Neuronal stem cell (in vitro differentiated cells): Measurements from ENCODE around the gene PCDH8.

Experiments used
- DNase-seq: peaks from one replicate; pipeline ENCODE4 v3.0.0-alpha.2; 2013; ENCODE audit warnings: low spot score
- H2AFZ ChIP-seq: one replicate; pipeline ENCODE4 v1.6.1; 2013; ENCODE audit warnings: mild to moderate bottlenecking, low read length, inconsistent platforms
- H2AK5ac ChIP-seq: 2 replicates; pipeline ENCODE4 v1.6.1; 2013; ENCODE audit warnings: low read depth, mild to moderate bottlenecking, inconsistent platforms, low read length, moderate library complexity, mixed read lengths
- H2BK120ac ChIP-seq: 2 replicates; pipeline ENCODE4 v1.6.1; 2013; ENCODE audit warnings: low read depth, mild to moderate bottlenecking, inconsistent platforms, low read length, moderate library complexity, mixed read lengths
- H2BK12ac ChIP-seq: one replicate; pipeline ENCODE4 v1.6.1; 2013; ENCODE audit warnings: low read length, inconsistent platforms
- H2BK15ac ChIP-seq: 2 replicates; pipeline ENCODE4 v1.6.1; 2013; ENCODE audit warnings: mild to moderate bottlenecking, low read length, inconsistent platforms, mixed read lengths
- H2BK5ac ChIP-seq: one replicate; pipeline ENCODE4 v1.6.1; 2013; ENCODE audit warnings: inconsistent platforms, mild to moderate bottlenecking, low read length, moderate library complexity
- H3K14ac ChIP-seq: one replicate; pipeline ENCODE4 v1.6.1; 2013; ENCODE audit warnings: low read length, inconsistent platforms
- H3K18ac ChIP-seq: 2 replicates; pipeline ENCODE4 v1.6.1; 2013; ENCODE audit warnings: low read length, inconsistent platforms
- H3K23ac ChIP-seq: 2 replicates; pipeline ENCODE4 v1.6.1; 2013; ENCODE audit warnings: low read depth, mild to moderate bottlenecking, mixed read lengths, low read length, inconsistent platforms; ENCODE audit not compliant: poor library complexity
- H3K27ac ChIP-seq: replicated peaks from 3 replicates; pipeline ENCODE4 v1.5.1; 2013; ENCODE audit warnings: low read length, inconsistent platforms
- H3K27me3 ChIP-seq, 3 experiments: 2 replicates each; pipeline ENCODE4 v1.6.1; 2013; ENCODE audit warnings: low read length in 3 of 3, mild to moderate bottlenecking in 2 of 3, inconsistent platforms in 1 of 3, low read depth in 1 of 3, mixed read lengths in 1 of 3, moderate library complexity in 1 of 3; ENCODE audit not compliant: control insufficient read depth in 3 of 3, insufficient read depth in 3 of 3
- H3K36me3 ChIP-seq, 2 donors: replicated peaks in 1 of 2; 2 replicates each; pipeline ENCODE4 v1.6.1; 2013; ENCODE audit warnings: low read length in 2 of 2; ENCODE audit not compliant: control insufficient read depth in 2 of 2, insufficient read depth in 2 of 2
- H3K4ac ChIP-seq: 2 replicates; pipeline ENCODE4 v1.6.1; 2013; ENCODE audit warnings: inconsistent platforms, mild to moderate bottlenecking, low read length, moderate library complexity
- H3K4me1 ChIP-seq, 2 donors: 1 replicate in 1 of 2; 2 replicates in 1 of 2; pipeline ENCODE4 v1.6.1; 2013; ENCODE audit warnings: low read length in 2 of 2, low read depth in 1 of 2; ENCODE audit not compliant: control insufficient read depth in 2 of 2, insufficient read depth in 1 of 2
- H3K4me2 ChIP-seq: one replicate; pipeline ENCODE4 v1.6.1; 2013; ENCODE audit warnings: mild to moderate bottlenecking, low read length, inconsistent platforms; ENCODE audit not compliant: insufficient read depth, poor library complexity, severe bottlenecking
- H3K4me3 ChIP-seq, 2 donors: 2 replicates each; pipeline ENCODE4 v1.5.1; 2013; ENCODE audit warnings: low read length in 2 of 2, mild to moderate bottlenecking in 2 of 2, inconsistent platforms in 1 of 2, moderate library complexity in 1 of 2
- H3K79me1 ChIP-seq: one replicate; pipeline ENCODE4 v1.6.1; 2013; ENCODE audit warnings: low read depth, mild to moderate bottlenecking, inconsistent platforms, low read length, moderate library complexity
- H3K9ac ChIP-seq: one replicate; pipeline ENCODE4 v1.6.1; 2013; ENCODE audit warnings: mild to moderate bottlenecking, low read depth, low read length, inconsistent platforms; ENCODE audit not compliant: poor library complexity
- H3K9me3 ChIP-seq, 2 donors: replicated peaks in 1 of 2; 2 replicates each; pipeline versions ENCODE3 to v1.6.1; 2013; ENCODE audit warnings: low read length in 2 of 2, mild to moderate bottlenecking in 2 of 2, inconsistent platforms in 1 of 2, low read depth in 1 of 2, mixed read lengths in 1 of 2, moderate library complexity in 1 of 2; ENCODE audit not compliant: control insufficient read depth in 2 of 2, insufficient read depth in 1 of 2
- H4K8ac ChIP-seq: one replicate; pipeline ENCODE4 v1.6.1; 2013; ENCODE audit warnings: low read depth, mild to moderate bottlenecking, inconsistent platforms, low read length, moderate library complexity
- H4K91ac ChIP-seq: one replicate; pipeline ENCODE4 v1.6.1; 2013; ENCODE audit warnings: low read length, low read depth, mild to moderate bottlenecking, inconsistent platforms; ENCODE audit not compliant: poor library complexity
- WGBS, 2 donors: extraction: QIAGEN DNeasy Blood & Tissue Kit; methylation state at CpG; one replicate each; pipeline ENCODE4 v1.1.7; 2013; ENCODE audit warnings: missing lambda C conversion rate in 2 of 2, mixed read lengths in 1 of 2; ENCODE audit not compliant: insufficient read length in 2 of 2, insufficient replicate concordance in 1 of 2; ENCODE audit errors: extremely low coverage in 2 of 2; 5-methylcytosine and 5-hydroxymethylcytosine counted together

The PCDH8 gene

DNA sequence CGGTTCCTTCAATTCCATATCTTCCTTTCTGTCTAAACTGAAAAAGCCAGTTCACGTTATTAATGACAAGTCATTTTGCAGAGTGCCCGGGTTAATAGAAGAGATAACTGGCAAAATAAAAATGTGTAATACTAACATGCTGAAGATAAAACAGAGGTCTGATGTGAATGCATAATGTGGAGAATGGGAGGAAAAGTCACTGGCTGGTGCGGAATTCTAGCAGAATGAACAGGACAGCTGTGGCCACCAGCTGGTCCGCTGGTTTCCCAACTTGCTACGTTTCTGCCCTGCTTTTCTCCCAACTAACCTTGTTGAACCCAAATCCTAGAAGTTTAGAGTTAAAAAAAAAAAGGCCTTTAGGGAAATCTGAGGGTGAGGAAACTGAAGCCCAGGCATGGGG, 42.4 kb downstream of the PCDH8 start:
- Histone ChIP-seq H2AK5ac (no peak overlapping the region), H3K27me3 (peaks cover 0 to 17% (median 0%) of the 10 kb centered on the region in 3 experiments), H3K79me1 (no peaks in the 10 kb centered on the region), H2AFZ (no peak overlapping the region), H3K14ac (no peak overlapping the region), H2BK120ac (no peak overlapping the region), H3K4me3 (no peak overlapping the region), H3K36me3 (no peaks in the 10 kb centered on the region), H3K9ac (no peak overlapping the region), H2BK12ac (no peak overlapping the region), H3K27ac (no peak overlapping the region), H3K18ac (no peak overlapping the region), H2BK15ac (no peak overlapping the region), H2BK5ac (no peak overlapping the region), H4K8ac (no peak overlapping the region), H3K23ac (no peak overlapping the region), H3K9me3 (no peaks in the 10 kb centered on the region), H3K4ac (no peak overlapping the region), H3K4me2 (no peak overlapping the region), H4K91ac (no peak overlapping the region), H3K4me1 (peaks cover 0 to 3% of the 10 kb centered on the region in 2 donors)
- WGBS, 2 donors: no CpG with 5 or more reads among the region's 6 CpGs
- no peak for DNase-seq

GRCh38 chr13:52804202-52804641, 44.2 kb downstream of the PCDH8 start:
- Histone ChIP-seq H3K9me3 (no peaks in the 10 kb centered on the region), H3K4ac (no peak overlapping the region), H3K4me1 (peaks cover 0 to 6% of the 10 kb centered on the region in 2 donors), H3K79me1 (no peaks in the 10 kb centered on the region), H3K9ac (no peak overlapping the region), H2BK12ac (no peak overlapping the region), H2BK5ac (no peak overlapping the region), H3K27ac (no peak overlapping the region), H3K18ac (no peak overlapping the region), H3K14ac (no peak overlapping the region), H2AK5ac (no peak overlapping the region), H4K91ac (no peak overlapping the region), H3K36me3 (no peaks in the 10 kb centered on the region), H3K27me3 (peaks cover 0 to 15% (median 0%) of the 10 kb centered on the region in 3 experiments), H2BK120ac (no peak overlapping the region), H4K8ac (no peak overlapping the region), H3K4me3 (no peak overlapping the region), H2BK15ac (no peak overlapping the region), H2AFZ (no peak overlapping the region), H3K23ac (no peak overlapping the region), H3K4me2 (no peak overlapping the region)
- no peak for DNase-seq
- no CpG with 5 or more reads among the region's 3 CpGs for WGBS, 2 donors

GRCh38 chr13:52800856-52801255, 47.6 kb downstream of the PCDH8 start:
- H3K36me3 ChIP-seq: no peaks in the 10 kb centered on the region
- H2BK15ac ChIP-seq: no peak overlapping the region
- no peak overlapping the region for H4K8ac ChIP-seq
- WGBS, 2 donors: no CpG with 5 or more reads among the region's 5 CpGs
- peaks cover 0 to 3% of the 10 kb centered on the region in 2 donors for H3K4me1 ChIP-seq
- no peaks in the 10 kb centered on the region for H3K9me3 ChIP-seq
- no peak overlapping the region for H3K18ac ChIP-seq
- H2BK120ac ChIP-seq: no peak overlapping the region
- no peak overlapping the region for H3K23ac ChIP-seq
- H3K27ac ChIP-seq: no peak overlapping the region
- H3K9ac ChIP-seq: no peak overlapping the region
- H3K4ac ChIP-seq: no peak overlapping the region
- DNase-seq: no peak
- H2AK5ac ChIP-seq: no peak overlapping the region
- no peak overlapping the region for H2BK5ac ChIP-seq
- no peak overlapping the region for H3K4me2 ChIP-seq
- no peak overlapping the region for H3K14ac ChIP-seq
- H2AFZ ChIP-seq: no peak overlapping the region
- no peak overlapping the region for H3K4me3 ChIP-seq
- no peak overlapping the region for H4K91ac ChIP-seq
- peaks cover 0 to 24% (median 0%) of the 10 kb centered on the region in 3 experiments for H3K27me3 ChIP-seq
- no peak overlapping the region for H2BK12ac ChIP-seq
- no peaks in the 10 kb centered on the region for H3K79me1 ChIP-seq

DNA sequence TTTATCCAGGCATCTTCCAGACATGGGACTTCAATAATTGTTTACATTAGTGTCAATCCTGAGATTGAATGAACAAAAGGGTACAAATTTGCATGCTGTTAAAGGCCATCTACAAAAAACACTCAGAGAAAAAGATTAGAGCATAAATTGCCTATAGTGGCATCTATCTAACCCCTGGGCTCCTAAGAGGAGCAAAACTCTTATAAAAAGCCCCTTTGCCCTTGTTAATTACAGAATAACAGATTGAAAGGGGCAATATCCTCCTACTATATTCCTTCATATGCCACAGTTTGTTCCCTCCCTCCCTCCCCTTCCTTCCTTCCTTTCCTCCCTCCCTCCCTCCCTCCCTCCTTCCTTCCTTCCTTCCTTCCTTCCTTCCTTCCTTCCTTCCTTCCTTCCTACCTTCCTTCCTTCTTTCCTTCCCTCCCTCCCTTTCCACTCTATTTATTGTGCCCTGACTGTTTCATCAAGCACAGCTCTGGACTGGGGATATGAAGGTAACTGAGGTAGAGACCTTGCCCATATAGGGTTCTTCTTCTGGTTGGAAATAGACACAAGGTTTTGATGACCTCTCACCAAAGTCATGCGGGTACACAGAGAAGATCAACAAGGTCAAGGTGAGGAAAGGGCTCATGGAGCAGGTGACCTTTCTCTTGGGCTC, 49.5 kb downstream of the PCDH8 start:
- WGBS, 2 donors: no CpG with 5 or more reads among the region's 1 CpG
- Histone ChIP-seq H3K23ac (no peak overlapping the region), H2BK120ac (no peak overlapping the region), H3K79me1 (no peaks in the 10 kb centered on the region), H2BK12ac (no peak overlapping the region), H3K4me3 (no peak overlapping the region), H3K4me2 (no peak overlapping the region), H3K14ac (no peak overlapping the region), H3K36me3 (no peaks in the 10 kb centered on the region), H3K9me3 (no peaks in the 10 kb centered on the region), H2AK5ac (no peak overlapping the region), H3K9ac (no peak overlapping the region), H2BK15ac (no peak overlapping the region), H3K27me3 (peaks cover 0 to 23% (median 0%) of the 10 kb centered on the region in 3 experiments), H4K8ac (no peak overlapping the region), H4K91ac (no peak overlapping the region), H3K27ac (no peak overlapping the region), H3K18ac (no peak overlapping the region), H2BK5ac (no peak overlapping the region), H3K4ac (no peak overlapping the region), H3K4me1 (peaks cover 0 to 3% of the 10 kb centered on the region in 2 donors), H2AFZ (no peak overlapping the region)
- DNase-seq: no peak
